ENCODE results near the gene THSD1. TPM values are rescaled to one million over a fixed set of nuclear protein-coding genes. Genes with fewer than 3 reads are reported as not detected.

The THSD1 gene
- total and polyA plus RNA-seq, 2 donors (not counting 1 experiment from before 2014, with no cell fraction given): 0.34 to 0.58 TPM

DNA sequence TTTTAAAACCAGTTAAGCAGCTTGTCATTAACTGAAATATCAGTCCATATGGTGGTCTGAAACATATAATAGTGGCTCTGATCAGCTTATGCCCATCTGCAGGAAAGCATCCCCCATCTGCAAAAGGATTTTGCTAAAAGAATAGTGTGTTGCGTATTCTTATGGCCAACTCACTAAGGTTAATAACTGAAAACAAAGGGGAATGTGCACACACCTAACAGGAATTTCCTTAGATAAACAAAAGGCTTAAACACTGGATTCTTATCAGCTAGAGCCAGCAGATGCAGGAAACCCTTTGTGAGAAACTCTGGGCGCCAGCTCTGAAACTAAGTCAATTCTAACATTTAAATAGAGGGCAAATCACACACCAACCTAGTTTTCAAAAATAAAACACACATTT, 22.3 kb upstream of the THSD1 start:
- POLR2A ChIA-PET: no interaction called here
- Histone ChIP-seq H3K4me2 (replicated peaks; ENCODE audit: low read depth, low read length, poor library complexity, severe bottlenecking) (no peak overlapping the region), H3K27me3 (replicated peaks in 1 of 4; ENCODE audit: control extremely low read depth in 1 of 4, control insufficient read depth in 3 of 4, insufficient read depth in 4 of 4, low read length in 3 of 4) (no peaks in the 10 kb centered on the region), H3K79me2 (ENCODE audit: control insufficient read depth, insufficient read depth, low read length) (no peaks in the 10 kb centered on the region), H4K20me1 (ENCODE audit: control insufficient read depth, insufficient read depth, low read length, poor library complexity, severe bottlenecking) (no peaks in the 10 kb centered on the region), H2AFZ (ENCODE audit: insufficient read depth, low read depth, low read length, poor library complexity, severe bottlenecking) (no peak overlapping the region), H3K27ac (ENCODE audit: low read length in 2 of 2) (no peak overlapping the region), H3K9ac (ENCODE audit: low read length) (no peak overlapping the region), H3K4me3 (ENCODE audit: control extremely low read depth in 1 of 5, extremely low read depth in 1 of 5, insufficient read depth in 1 of 5, low read depth in 2 of 5, low read length in 4 of 5) (no peak overlapping the region), H3K36me3 (replicated peaks in 1 of 2; ENCODE audit: control extremely low read depth in 1 of 2, control insufficient read depth in 1 of 2, extremely low read depth in 1 of 2, insufficient read depth in 2 of 2, low read length in 1 of 2) (peaks cover 3 to 52% of the 10 kb centered on the region in 2 experiments), H3K4me1 (ENCODE audit: control insufficient read depth in 2 of 2, insufficient read depth in 2 of 2, low read length in 2 of 2) (no peaks in the 10 kb centered on the region), H3K9me3 (ENCODE audit: control extremely low read depth in 1 of 3, control insufficient read depth in 2 of 3, insufficient read depth in 1 of 3, low read length in 2 of 3) (no peaks in the 10 kb centered on the region)
- Mint-ChIP-seq H3K4me3 (no peak overlapping the region), H3K9me3 (ENCODE audit: insufficient read depth) (no peaks in the 10 kb centered on the region), H3K27me3 (no peaks in the 10 kb centered on the region), H3K27ac (no peak overlapping the region), H3K4me1 (no peaks in the 10 kb centered on the region)
- DNase-seq (no peak), ATAC-seq (ENCODE audit: low read depth) (no peak)
- CTCF ChIA-PET: interaction anchor here (0.8 to 1.1 kb wide), 2 partner anchors 22 to 252 kb away, joined by 3 to 6 read pairs; partner anchors contain the start of gene VPS36
- intact Hi-C loops (cut with micrococcal nuclease): no loop called here
- 100% methylated on average over 1 of the region's 2 CpGs for WGBS (ENCODE audit: insufficient coverage)
- TF ChIP-seq EZH2 (IDR thresholded peaks at IDR 0.05; ENCODE audit: borderline replicate concordance, insufficient read depth, low read depth, low read length, poor library complexity, severe bottlenecking): no peak
- TF ChIP-seq, protein P1, sequence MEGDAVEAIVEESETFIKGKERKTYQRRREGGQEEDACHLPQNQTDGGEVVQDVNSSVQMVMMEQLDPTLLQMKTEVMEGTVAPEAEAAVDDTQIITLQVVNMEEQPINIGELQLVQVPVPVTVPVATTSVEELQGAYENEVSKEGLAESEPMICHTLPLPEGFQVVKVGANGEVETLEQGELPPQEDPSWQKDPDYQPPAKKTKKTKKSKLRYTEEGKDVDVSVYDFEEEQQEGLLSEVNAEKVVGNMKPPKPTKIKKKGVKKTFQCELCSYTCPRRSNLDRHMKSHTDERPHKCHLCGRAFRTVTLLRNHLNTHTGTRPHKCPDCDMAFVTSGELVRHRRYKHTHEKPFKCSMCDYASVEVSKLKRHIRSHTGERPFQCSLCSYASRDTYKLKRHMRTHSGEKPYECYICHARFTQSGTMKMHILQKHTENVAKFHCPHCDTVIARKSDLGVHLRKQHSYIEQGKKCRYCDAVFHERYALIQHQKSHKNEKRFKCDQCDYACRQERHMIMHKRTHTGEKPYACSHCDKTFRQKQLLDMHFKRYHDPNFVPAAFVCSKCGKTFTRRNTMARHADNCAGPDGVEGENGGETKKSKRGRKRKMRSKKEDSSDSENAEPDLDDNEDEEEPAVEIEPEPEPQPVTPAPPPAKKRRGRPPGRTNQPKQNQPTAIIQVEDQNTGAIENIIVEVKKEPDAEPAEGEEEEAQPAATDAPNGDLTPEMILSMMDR (IDR thresholded peaks at IDR 0.05): no peak

DNA sequence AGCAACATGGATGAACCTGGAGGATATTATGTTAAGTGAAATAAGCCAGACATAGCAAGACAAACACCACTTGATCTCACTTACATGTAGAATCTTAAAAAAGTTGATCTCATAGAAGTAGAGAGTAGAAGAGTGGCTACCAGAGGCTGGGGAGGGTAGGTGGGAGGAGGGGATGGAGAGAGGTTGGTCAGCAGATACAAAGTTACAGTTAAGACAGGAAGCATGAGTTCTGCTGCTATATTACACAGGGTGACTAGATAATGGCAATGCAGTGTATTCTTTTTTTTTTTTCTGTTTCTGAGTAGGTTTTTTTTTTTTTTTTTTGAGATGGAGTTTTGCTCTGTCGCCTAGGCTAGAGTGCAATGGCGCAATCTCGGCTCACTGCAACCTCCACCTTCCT, 15.2 kb upstream of the THSD1 start:
- Mint-ChIP-seq H3K27me3 (no peaks in the 10 kb centered on the region), H3K4me3 (no peak overlapping the region), H3K27ac (no peak overlapping the region), H3K9me3 (ENCODE audit: insufficient read depth) (no peaks in the 10 kb centered on the region), H3K4me1 (no peaks in the 10 kb centered on the region)
- CTCF ChIA-PET: interaction anchor here (4.0 kb wide), 1 partner anchor 29 kb away, joined by 17 read pairs; the partner anchor contains the start of gene VPS36
- Histone ChIP-seq H3K27ac (ENCODE audit: low read length in 2 of 2) (no peak overlapping the region), H4K20me1 (ENCODE audit: control insufficient read depth, insufficient read depth, low read length, poor library complexity, severe bottlenecking) (no peaks in the 10 kb centered on the region), H3K9me3 (ENCODE audit: control extremely low read depth in 1 of 3, control insufficient read depth in 2 of 3, insufficient read depth in 1 of 3, low read length in 2 of 3) (no peaks in the 10 kb centered on the region), H3K9ac (ENCODE audit: low read length) (no peak overlapping the region), H3K79me2 (ENCODE audit: control insufficient read depth, insufficient read depth, low read length) (no peaks in the 10 kb centered on the region), H2AFZ (ENCODE audit: insufficient read depth, low read depth, low read length, poor library complexity, severe bottlenecking) (no peak overlapping the region), H3K4me1 (ENCODE audit: control insufficient read depth in 2 of 2, insufficient read depth in 2 of 2, low read length in 2 of 2) (no peaks in the 10 kb centered on the region), H3K27me3 (replicated peaks in 1 of 4; ENCODE audit: control extremely low read depth in 1 of 4, control insufficient read depth in 3 of 4, insufficient read depth in 4 of 4, low read length in 3 of 4) (no peaks in the 10 kb centered on the region), H3K4me3 (ENCODE audit: control extremely low read depth in 1 of 5, extremely low read depth in 1 of 5, insufficient read depth in 1 of 5, low read depth in 2 of 5, low read length in 4 of 5) (no peak overlapping the region), H3K4me2 (replicated peaks; ENCODE audit: low read depth, low read length, poor library complexity, severe bottlenecking) (no peak overlapping the region), H3K36me3 (replicated peaks in 1 of 2; ENCODE audit: control extremely low read depth in 1 of 2, control insufficient read depth in 1 of 2, extremely low read depth in 1 of 2, insufficient read depth in 2 of 2, low read length in 1 of 2) (peaks cover 2 to 59% of the 10 kb centered on the region in 2 experiments)
- no peak for DNase-seq
- no peak for TF ChIP-seq EZH2 (IDR thresholded peaks at IDR 0.05; ENCODE audit: borderline replicate concordance, insufficient read depth, low read depth, low read length, poor library complexity, severe bottlenecking)
- TF ChIP-seq, protein P1 (IDR thresholded peaks at IDR 0.05): no peak
- POLR2A ChIA-PET: no interaction called here
- intact Hi-C loops (cut with micrococcal nuclease): no loop called here
- ATAC-seq (ENCODE audit: low read depth): no peak
- WGBS (ENCODE audit: insufficient coverage): no CpG with 5 or more reads among the region's 3 CpGs

All from B cell (primary cell).